Chondrocyte (in vitro differentiated cells): ENCODE data around the gene ATP10A. TPM values are rescaled to one million over a fixed set of nuclear protein-coding genes. Genes with fewer than 3 reads are reported as not detected.
A peak's percentile ranks its signal among the peaks of the same experiment; 100 is the strongest.

Experiments used
- DNase-seq: peaks from one replicate; pipeline ENCODE4 v3.0.0; 2021; ENCODE audit warnings: mixed read lengths, low spot score
- H3K27ac Mint-ChIP-seq: one replicate; pipeline ENCODE4 v1.8.0; 2021; ENCODE audit warnings: mild to moderate bottlenecking, moderate library complexity, mixed read lengths; ENCODE audit not compliant: unreplicated experiment
- H3K27me3 Mint-ChIP-seq: 2 replicates; pipeline ENCODE4 v1.8.0; 2021; ENCODE audit warnings: low read depth, mixed read lengths
- H3K36me3 Mint-ChIP-seq: 2 replicates; pipeline ENCODE4 v1.8.0; 2021; ENCODE audit warnings: low read depth, mixed read lengths
- H3K4me1 Mint-ChIP-seq: 2 replicates; pipeline ENCODE4 v1.8.0; 2021; ENCODE audit warnings: low read depth, mild to moderate bottlenecking, mixed read lengths
- H3K4me3 Mint-ChIP-seq: one replicate; pipeline ENCODE4 v1.8.0; 2021; ENCODE audit warnings: mild to moderate bottlenecking, moderate library complexity, mixed read lengths; ENCODE audit not compliant: unreplicated experiment
- H3K9me3 Mint-ChIP-seq: 2 replicates; pipeline ENCODE4 v1.8.0; 2021; ENCODE audit warnings: low read depth, mixed read lengths
- total RNA-seq: library from RNA; stranded (reverse); gene quantifications from 3 replicates; pipeline ENCODE4 v1.2.1, GENCODE V29; 2021
- TF ChIP-seq, protein P1 (sequence below): fragments of 200-600 bp; sonication (generic); IDR thresholded peaks from 2 replicates; pipeline ENCODE4 v1.5.0; 2021; ENCODE audit warnings: antibody characterized with exemption, mild to moderate bottlenecking, moderate library complexity

ATP10A gene
- total RNA-seq, 1 donor from 2014 or later: 163 TPM

DNA sequence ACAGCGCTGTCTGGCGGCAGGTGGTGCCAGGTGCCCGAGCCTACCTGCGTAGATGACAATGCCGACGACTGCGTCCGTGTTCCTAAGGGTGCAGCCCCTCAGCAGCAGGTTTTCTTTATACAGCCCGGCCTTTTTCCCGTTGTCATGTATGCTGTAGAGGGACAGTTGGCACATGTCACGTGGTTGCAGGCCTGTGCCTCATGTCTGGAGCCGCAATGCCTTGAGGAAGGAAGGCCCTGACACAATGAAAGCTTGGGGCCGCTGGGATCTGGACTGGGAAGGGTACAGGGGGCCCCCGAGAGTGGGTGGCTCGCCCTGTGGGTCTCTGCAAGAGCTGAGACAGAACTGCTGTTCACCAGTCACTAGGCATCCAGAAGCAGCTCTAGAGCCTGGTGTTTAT lies 136.0 kb downstream of the ATP10A start:
- H3K9me3 Mint-ChIP-seq: no peaks in the 10 kb centered on the region
- TF ChIP-seq, protein P1, sequence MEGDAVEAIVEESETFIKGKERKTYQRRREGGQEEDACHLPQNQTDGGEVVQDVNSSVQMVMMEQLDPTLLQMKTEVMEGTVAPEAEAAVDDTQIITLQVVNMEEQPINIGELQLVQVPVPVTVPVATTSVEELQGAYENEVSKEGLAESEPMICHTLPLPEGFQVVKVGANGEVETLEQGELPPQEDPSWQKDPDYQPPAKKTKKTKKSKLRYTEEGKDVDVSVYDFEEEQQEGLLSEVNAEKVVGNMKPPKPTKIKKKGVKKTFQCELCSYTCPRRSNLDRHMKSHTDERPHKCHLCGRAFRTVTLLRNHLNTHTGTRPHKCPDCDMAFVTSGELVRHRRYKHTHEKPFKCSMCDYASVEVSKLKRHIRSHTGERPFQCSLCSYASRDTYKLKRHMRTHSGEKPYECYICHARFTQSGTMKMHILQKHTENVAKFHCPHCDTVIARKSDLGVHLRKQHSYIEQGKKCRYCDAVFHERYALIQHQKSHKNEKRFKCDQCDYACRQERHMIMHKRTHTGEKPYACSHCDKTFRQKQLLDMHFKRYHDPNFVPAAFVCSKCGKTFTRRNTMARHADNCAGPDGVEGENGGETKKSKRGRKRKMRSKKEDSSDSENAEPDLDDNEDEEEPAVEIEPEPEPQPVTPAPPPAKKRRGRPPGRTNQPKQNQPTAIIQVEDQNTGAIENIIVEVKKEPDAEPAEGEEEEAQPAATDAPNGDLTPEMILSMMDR: no peak
- H3K27me3 Mint-ChIP-seq: no peaks in the 10 kb centered on the region
- H3K4me3 Mint-ChIP-seq: no peak overlapping the region
- no peak for DNase-seq
- H3K27ac Mint-ChIP-seq: peak overlapping the region; percentile 80
- H3K36me3 Mint-ChIP-seq: peaks cover 49% of the 10 kb centered on the region
- peaks cover 45% of the 10 kb centered on the region for H3K4me1 Mint-ChIP-seq

DNA sequence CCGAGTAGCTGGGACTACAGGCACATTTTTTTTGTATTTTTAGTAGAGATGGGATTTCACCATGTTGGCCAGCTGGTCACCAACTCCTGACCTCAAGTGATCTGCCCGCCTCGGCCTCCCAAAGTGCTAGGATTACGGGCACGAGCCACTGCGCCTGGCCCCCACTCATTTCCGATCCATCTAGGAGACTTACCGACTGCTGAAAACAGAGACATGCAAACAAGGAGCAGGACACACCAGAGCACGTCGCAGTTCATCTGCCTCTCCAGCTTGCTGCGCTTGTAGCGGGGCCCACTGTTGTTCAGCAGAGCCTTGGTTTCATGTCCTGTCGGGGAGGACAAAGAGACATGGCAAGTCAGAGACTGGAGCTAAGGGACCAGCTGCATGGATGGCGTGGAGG lies 137.4 kb downstream of the ATP10A start:
- DNase-seq: no peak
- Mint-ChIP-seq H3K27me3 (no peaks in the 10 kb centered on the region), H3K27ac (no peak overlapping the region), H3K4me1 (peaks cover 45% of the 10 kb centered on the region), H3K4me3 (no peak overlapping the region), H3K9me3 (no peaks in the 10 kb centered on the region), H3K36me3 (peaks cover 56% of the 10 kb centered on the region)
- TF ChIP-seq, protein P1: no peak

DNA sequence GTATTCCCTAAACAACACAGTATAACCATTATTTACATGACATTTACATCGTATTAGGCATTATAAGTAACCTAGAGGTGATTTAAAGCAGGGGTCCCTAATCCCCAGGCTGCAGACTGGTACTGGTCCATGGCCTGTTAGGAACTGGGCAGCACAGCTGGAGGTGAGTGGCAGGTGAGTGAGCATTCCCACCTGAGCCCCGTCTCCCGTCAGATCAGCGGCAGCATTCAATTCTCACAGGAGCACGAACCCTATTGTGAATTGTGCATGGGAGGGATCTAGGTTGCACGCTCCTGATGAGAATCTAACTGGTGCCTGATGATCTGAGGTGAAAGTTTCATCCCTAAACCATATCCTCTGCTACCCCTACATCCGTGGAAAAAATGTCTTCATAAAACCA lies 138.2 kb downstream of the ATP10A start:
- DNase-seq: no peak
- Mint-ChIP-seq H3K4me1 (peaks cover 47% of the 10 kb centered on the region), H3K36me3 (peaks cover 59% of the 10 kb centered on the region), H3K27me3 (no peaks in the 10 kb centered on the region), H3K4me3 (no peak overlapping the region), H3K27ac (peak overlapping the region; percentile 27), H3K9me3 (no peaks in the 10 kb centered on the region)
- TF ChIP-seq, protein P1: no peak

DNA sequence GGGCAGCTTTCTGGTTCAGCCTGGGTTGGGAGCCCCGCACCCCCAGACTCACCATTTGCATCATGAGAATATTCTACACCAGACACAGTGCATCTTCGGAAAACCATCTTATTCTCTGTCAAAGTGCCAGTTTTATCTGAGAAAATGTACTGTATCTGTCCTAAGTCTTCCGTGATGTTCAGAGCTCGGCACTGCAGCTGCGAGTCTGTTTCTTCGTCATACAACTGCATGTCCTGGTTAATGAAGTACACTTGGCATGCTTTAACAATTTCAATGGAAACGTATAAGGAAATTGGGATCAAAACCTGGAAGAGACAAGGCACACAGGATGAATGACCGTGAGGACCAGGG lies 141.5 kb downstream of the ATP10A start:
- Mint-ChIP-seq H3K27ac (peak overlapping the region; percentile 72), H3K4me3 (no peak overlapping the region), H3K27me3 (no peaks in the 10 kb centered on the region), H3K4me1 (peaks cover 57% of the 10 kb centered on the region), H3K36me3 (peaks cover 59% of the 10 kb centered on the region), H3K9me3 (no peaks in the 10 kb centered on the region)
- TF ChIP-seq, protein P1: no peak
- no peak for DNase-seq

DNA sequence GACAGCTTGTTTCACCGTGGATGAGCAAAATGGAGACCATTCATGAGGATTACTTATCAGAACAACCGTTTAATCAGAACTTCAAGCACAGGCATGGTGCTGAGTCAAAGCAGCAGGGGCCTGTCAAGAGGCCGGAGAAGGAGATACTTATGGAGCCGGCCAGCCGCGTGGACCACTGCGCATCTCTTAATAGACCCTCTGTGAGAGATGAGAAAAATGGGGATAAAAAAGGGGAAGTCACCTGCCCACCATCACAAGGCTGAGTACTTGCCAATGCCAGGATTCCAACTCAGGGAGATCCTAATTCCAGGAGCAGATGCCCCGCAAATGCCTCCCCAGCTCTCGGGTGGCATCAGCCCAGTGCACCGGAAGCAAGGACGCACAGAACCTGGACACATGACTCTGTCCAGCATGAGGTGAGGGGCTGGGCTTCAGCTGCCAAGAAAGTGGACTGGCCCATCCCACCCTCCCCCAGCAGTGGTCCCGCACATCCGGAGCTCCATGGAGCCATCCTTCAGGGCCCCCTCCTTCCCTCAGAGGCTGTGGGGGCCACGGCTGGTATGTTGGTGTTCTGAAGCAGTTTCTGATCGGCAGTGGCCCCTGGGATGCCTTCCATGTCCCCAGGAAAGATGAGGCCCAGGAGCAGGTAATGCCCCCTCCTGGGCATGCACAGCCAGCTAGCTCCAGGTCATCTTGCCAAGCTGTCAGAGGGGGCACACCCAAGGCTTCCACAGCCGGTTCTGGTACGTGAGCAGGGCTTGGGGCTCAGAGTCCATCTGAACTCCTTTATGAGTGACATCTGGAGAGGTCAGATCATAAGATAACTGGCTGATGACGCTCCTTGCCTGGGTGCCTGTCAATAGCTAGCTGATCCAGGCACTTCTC lies 143.8 kb downstream of the ATP10A start:
- TF ChIP-seq, protein P1: no peak
- H3K36me3 Mint-ChIP-seq: peaks cover 54% of the 10 kb centered on the region
- H3K4me3 Mint-ChIP-seq: no peak overlapping the region
- peak overlapping the region; percentile 89 for H3K27ac Mint-ChIP-seq
- no peaks in the 10 kb centered on the region for H3K9me3 Mint-ChIP-seq
- peaks cover 60% of the 10 kb centered on the region for H3K4me1 Mint-ChIP-seq
- no peaks in the 10 kb centered on the region for H3K27me3 Mint-ChIP-seq
- no peak for DNase-seq
